ENCODE measurements around the gene MYO5B. TPM values are rescaled to one million over a fixed set of nuclear protein-coding genes. Genes with fewer than 3 reads are reported as not detected.
A peak's percentile ranks its signal among the peaks of the same experiment; 100 is the strongest.

Gene MYO5B
- total and polyA plus RNA-seq, 8 donors, result 6.2 to 25.3 (median 12.6) TPM

GRCh38 chr18:49819823-49820671, 374.9 kb downstream of the MYO5B start:
- DNase-seq (no peak), ATAC-seq (peak in 1 of 4 donors; percentile 18), FAIRE-seq (no peak)
- 79 to 87% methylated on average over 5 of the region's 5 CpGs for WGBS, 2 donors
- Histone ChIP-seq H3K27me3 (no peaks in the 10 kb centered on the region), H3K4me1 (no peaks in the 10 kb centered on the region), H3K27ac (no peak overlapping the region), H3K36me3 (no peaks in the 10 kb centered on the region), H3K9me3 (no peaks in the 10 kb centered on the region), H3K4me3 (no peak overlapping the region)
- TF ChIP-seq CTCF (IDR thresholded peaks at IDR 0.05), result no peak
- intact Hi-C loops (cut with DNase I), result no loop called here

- WGBS, 2 donors, result 84% methylated on average over 5 of the region's 5 CpGs
- Histone ChIP-seq H3K4me3 (no peak overlapping the region), H3K27ac (no peak overlapping the region), H3K4me1 (peaks cover 0 to 2% (median 0%) of the 10 kb centered on the region in 3 donors), H3K27me3 (no peaks in the 10 kb centered on the region), H3K36me3 (no peaks in the 10 kb centered on the region), H3K9me3 (no peaks in the 10 kb centered on the region)
- intact Hi-C loops (cut with DNase I), result no loop called here
- no peak for ATAC-seq
- TF ChIP-seq CTCF (IDR thresholded peaks at IDR 0.05), result no peak
- no peak for FAIRE-seq
- no peak for DNase-seq
Observed at GRCh38 chr18:49819071-49819662, 375.8 kb downstream of the MYO5B start.

GRCh38 chr18:49817947-49818346, 377.0 kb downstream of the MYO5B start:
- H3K27me3 ChIP-seq, result no peaks in the 10 kb centered on the region
- no peaks in the 10 kb centered on the region for H3K9me3 ChIP-seq
- no peaks in the 10 kb centered on the region for H3K36me3 ChIP-seq
- H3K4me1 ChIP-seq, result peaks cover 0 to 2% (median 0%) of the 10 kb centered on the region in 3 donors
- no peak for TF ChIP-seq CTCF (IDR thresholded peaks at IDR 0.05)
- DNase-seq (no peak), FAIRE-seq (no peak), ATAC-seq (no peak)
- 93 to 95% methylated on average over 5 of the region's 5 CpGs for WGBS, 2 donors
- H3K27ac ChIP-seq, result no peak overlapping the region
- intact Hi-C loops (cut with DNase I), result no loop called here
- H3K4me3 ChIP-seq, result no peak overlapping the region

- FAIRE-seq, result no peak
- no peaks in the 10 kb centered on the region for H3K27me3 ChIP-seq
- H3K4me1 ChIP-seq, result peaks cover 0 to 14% (median 0%) of the 10 kb centered on the region in 3 donors
- no peak overlapping the region for H3K4me3 ChIP-seq
- no peak for TF ChIP-seq CTCF (IDR thresholded peaks at IDR 0.05)
- ATAC-seq, result no peak
- no peak overlapping the region for H3K27ac ChIP-seq
- no peaks in the 10 kb centered on the region for H3K36me3 ChIP-seq
- intact Hi-C loops (cut with DNase I), result no loop called here
- no peak for DNase-seq
- no peaks in the 10 kb centered on the region for H3K9me3 ChIP-seq
- WGBS, 2 donors, result 93 to 96% methylated on average over 4 of the region's 4 CpGs
Observed at GRCh38 chr18:49815927-49816326, 379.0 kb downstream of the MYO5B start.

GRCh38 chr18:49814147-49814499, 380.8 kb downstream of the MYO5B start:
- Histone ChIP-seq H3K4me1 (peaks cover 0 to 14% (median 0%) of the 10 kb centered on the region in 3 donors), H3K9me3 (no peaks in the 10 kb centered on the region), H3K27me3 (no peaks in the 10 kb centered on the region), H3K4me3 (peak overlapping the region; percentile 78 to 83 (median 80)), H3K27ac (peak overlapping the region; percentile 93 to 99 (median 97)), H3K36me3 (no peaks in the 10 kb centered on the region)
- intact Hi-C loops (cut with DNase I), result no loop called here
- 0 to 1% methylated on average over 24 of the region's 24 CpGs for WGBS, 2 donors
- DNase-seq (peak in 3 of 6 donors; percentile 51 to 84 (median 56)), ATAC-seq (peak; percentile 38 to 69 (median 58)), FAIRE-seq (no peak)
- no peak for TF ChIP-seq CTCF (IDR thresholded peaks at IDR 0.05)
